ENCODE measurements around the gene ADSL. TPM values are rescaled to one million over a fixed set of nuclear protein-coding genes. Genes with fewer than 3 reads are reported as not detected.

ADSL gene
- total and polyA plus RNA-seq, 12 donors, result 29.3 to 101 (median 53.9) TPM

DNA sequence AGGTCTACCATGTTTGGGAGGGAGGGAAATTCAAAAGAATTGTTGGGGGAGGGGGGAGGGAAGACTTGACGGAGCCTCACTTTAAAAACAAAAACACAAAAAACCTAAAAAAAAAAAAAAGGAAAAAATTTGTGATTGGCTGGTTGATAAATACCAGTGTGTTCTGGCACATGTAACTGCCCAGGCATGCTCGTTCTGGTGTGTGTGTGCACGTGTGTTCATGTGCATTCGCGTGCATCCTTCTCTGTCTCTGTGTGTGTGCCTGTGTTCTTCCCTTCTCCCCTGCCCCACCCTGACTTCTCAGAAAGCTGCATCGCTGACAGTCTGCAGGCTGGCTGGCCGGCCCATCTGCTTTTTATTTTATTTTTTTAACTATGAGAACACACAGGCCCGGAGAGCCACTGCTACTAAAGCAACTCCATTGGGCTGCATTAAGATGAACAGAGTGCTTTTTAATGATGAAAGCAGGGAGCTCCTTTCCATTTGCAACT lies 22.6 kb upstream of the ADSL start:
- 84 to 91% methylated on average over 8 of the region's 8 CpGs for WGBS, 2 donors
- no peak for DNase-seq
- H3K4me3 ChIP-seq, result no peak overlapping the region
- H3K27me3 ChIP-seq, result no peaks in the 10 kb centered on the region
- intact Hi-C loops (cut with DNase I), result no loop called here
- TF ChIP-seq, protein P1, sequence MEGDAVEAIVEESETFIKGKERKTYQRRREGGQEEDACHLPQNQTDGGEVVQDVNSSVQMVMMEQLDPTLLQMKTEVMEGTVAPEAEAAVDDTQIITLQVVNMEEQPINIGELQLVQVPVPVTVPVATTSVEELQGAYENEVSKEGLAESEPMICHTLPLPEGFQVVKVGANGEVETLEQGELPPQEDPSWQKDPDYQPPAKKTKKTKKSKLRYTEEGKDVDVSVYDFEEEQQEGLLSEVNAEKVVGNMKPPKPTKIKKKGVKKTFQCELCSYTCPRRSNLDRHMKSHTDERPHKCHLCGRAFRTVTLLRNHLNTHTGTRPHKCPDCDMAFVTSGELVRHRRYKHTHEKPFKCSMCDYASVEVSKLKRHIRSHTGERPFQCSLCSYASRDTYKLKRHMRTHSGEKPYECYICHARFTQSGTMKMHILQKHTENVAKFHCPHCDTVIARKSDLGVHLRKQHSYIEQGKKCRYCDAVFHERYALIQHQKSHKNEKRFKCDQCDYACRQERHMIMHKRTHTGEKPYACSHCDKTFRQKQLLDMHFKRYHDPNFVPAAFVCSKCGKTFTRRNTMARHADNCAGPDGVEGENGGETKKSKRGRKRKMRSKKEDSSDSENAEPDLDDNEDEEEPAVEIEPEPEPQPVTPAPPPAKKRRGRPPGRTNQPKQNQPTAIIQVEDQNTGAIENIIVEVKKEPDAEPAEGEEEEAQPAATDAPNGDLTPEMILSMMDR (IDR thresholded peaks at IDR 0.05), result no peak
- H3K9me3 ChIP-seq, result no peaks in the 10 kb centered on the region
- peak overlapping the region in 1 of 10 donors; percentile 75 for H3K27ac ChIP-seq
- no peak for ATAC-seq
- peaks cover 0 to 88% (median 47%) of the 10 kb centered on the region in 9 donors for H3K36me3 ChIP-seq
- peaks cover 0 to 27% (median 13%) of the 10 kb centered on the region in 9 donors for H3K4me1 ChIP-seq

DNA sequence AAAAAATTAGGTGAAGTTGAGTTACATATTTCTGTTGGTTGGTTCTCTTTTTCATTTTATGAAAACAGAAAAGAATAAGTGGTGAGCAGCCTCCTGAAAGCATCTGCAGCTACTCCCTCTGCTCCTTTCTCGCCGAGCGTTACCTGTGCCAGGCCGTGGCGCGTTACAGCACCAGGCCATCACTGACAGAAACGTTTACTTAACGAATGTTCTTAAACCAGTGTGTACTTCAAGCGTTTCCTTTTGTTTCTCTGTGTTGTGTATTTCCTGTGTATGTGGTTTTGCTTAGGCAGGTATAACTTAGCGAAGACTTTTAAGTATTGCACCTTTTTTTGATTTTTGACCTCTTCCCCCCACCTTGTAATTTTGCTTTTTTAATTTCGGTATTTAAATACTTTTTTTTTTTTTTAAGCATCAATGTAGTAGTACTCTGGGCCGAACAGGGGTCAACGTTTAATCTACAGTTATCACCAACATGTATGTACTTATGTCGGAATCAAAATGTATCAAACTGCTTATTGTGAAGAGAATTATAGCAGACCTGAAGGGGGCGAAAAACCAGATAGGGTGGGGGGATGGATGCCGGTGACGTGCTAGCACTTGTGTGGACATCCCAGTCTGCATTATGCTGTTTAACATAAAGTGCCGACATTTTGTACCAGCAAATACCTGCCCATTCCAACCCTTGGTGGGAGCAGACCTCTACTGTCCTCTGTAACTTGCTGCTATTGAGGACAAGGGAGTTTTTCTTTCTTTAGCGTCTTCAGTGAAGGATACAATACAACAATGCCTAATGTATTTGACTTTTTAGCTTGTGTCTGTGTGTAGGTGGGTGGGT lies 21.6 kb upstream of the ADSL start:
- no peaks in the 10 kb centered on the region for H3K9me3 ChIP-seq
- DNase-seq (no peak), ATAC-seq (peak in 1 of 8 donors; percentile 42)
- H3K4me3 ChIP-seq, result no peak overlapping the region
- TF ChIP-seq, protein P1 (IDR thresholded peaks at IDR 0.05), result no peak
- 85 to 86% methylated on average over 19 of the region's 19 CpGs for WGBS, 2 donors
- peaks cover 0 to 35% (median 13%) of the 10 kb centered on the region in 9 donors for H3K4me1 ChIP-seq
- no peaks in the 10 kb centered on the region for H3K27me3 ChIP-seq
- peak overlapping the region in 1 of 10 donors; percentile 75 for H3K27ac ChIP-seq
- intact Hi-C loops (cut with DNase I), result loop anchor here in 1 of 10 donors (5.0 kb wide), 1 partner anchor 32 kb away; no protein-coding TSS in a partner anchor
- H3K36me3 ChIP-seq, result peaks cover 0 to 87% (median 42%) of the 10 kb centered on the region in 9 donors

DNA sequence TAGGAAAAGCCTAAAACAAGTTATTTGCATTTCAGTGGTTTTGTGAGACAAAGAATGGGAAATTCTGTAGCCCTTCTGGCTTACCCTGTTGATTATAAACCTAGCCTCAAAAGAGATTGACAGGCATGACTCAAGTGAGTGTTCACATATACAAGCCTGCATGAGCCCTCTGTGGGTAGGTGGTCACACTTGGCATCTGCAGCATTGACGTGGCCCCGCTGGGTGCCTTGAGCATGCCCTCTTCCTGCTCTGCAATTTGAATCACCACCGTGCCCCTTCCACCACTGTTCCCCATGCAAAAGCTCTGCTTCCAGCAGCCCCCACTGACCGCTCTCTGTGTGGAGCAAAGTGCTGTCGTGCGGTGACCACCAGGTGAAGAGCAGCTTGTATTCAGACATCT lies 21.0 kb upstream of the ADSL start:
- TF ChIP-seq, protein P1 (IDR thresholded peaks at IDR 0.05), result no peak
- H3K27me3 ChIP-seq, result no peaks in the 10 kb centered on the region
- peaks cover 0 to 87% (median 38%) of the 10 kb centered on the region in 9 donors for H3K36me3 ChIP-seq
- DNase-seq, result no peak
- ATAC-seq, result no peak
- H3K9me3 ChIP-seq, result no peaks in the 10 kb centered on the region
- H3K27ac ChIP-seq, result peak overlapping the region in 1 of 10 donors; percentile 75
- WGBS, 2 donors, result 96 to 98% methylated on average over 6 of the region's 6 CpGs
- intact Hi-C loops (cut with DNase I), result loop anchor here in 1 of 10 donors (5.0 kb wide), 1 partner anchor 33 kb away; no protein-coding TSS in a partner anchor
- peaks cover 0 to 42% (median 13%) of the 10 kb centered on the region in 9 donors for H3K4me1 ChIP-seq
- H3K4me3 ChIP-seq, result no peak overlapping the region

DNA sequence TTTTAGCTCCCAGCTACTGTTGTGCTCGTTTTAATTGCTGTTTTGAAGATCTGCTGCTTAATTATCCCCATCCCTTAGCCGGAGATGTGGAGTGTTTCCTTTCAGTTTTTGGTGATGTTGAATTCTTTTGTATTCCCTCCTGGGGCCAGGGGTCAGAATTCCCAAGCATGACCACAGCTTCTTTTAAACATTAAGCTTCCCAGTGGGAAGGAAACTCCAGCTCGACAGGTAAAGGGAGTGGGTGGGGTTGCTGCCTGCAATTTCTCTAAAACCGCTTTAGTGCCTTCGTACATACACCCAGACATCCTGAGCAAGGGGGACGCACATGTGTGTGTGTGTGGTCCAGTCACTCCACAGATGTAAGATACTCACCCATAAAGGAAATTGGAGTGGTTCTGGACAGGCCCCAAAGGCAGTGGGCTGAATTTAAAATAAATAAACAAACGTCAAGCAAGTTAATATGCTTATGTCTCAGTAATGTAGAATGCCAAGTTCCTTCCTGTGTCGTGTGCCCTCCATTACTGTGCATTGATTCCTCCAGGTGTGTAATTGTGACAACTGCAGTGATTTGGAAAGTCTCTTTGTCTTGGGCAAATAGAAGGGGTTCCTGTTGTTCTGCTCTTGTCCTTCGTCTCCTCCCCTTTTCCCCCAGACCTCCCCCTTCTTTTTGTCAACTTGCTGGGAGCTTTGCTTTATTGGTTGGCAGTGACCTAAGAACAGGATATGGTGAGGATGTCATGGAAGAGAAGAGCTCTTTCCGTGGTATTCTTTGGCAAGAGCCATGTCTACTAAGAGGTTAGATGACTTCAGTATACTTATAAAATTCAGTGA lies 19.2 kb upstream of the ADSL start:
- Histone ChIP-seq H3K27me3 (no peaks in the 10 kb centered on the region), H3K9me3 (no peaks in the 10 kb centered on the region), H3K4me1 (peaks cover 0 to 48% (median 13%) of the 10 kb centered on the region in 9 donors), H3K4me3 (no peak overlapping the region), H3K36me3 (peaks cover 0 to 83% (median 21%) of the 10 kb centered on the region in 9 donors), H3K27ac (peak overlapping the region in 6 of 10 donors; percentile 2 to 51 (median 22))
- 43 to 51% methylated on average over 10 of the region's 10 CpGs for WGBS, 2 donors
- TF ChIP-seq, protein P1 (IDR thresholded peaks at IDR 0.05), result no peak
- no peak for DNase-seq
- peak in 4 of 8 donors; percentile 31 to 55 (median 47) for ATAC-seq
- intact Hi-C loops (cut with DNase I), result loop anchor here in 1 of 10 donors (5.0 kb wide), 1 partner anchor 35 kb away; no protein-coding TSS in a partner anchor

All from heart right ventricle (tissue), 16 donors.